ENCODE measurements around the gene DCTPP1.
A peak's percentile ranks its signal among the peaks of the same experiment; 100 is the strongest.
"Not testable (repeated sequence)": the region's sequence is repeated elsewhere in the genome, so short reads cannot be mapped to it uniquely, and the experiment has no call there.

Gene DCTPP1
- total RNA-seq: 7.0 to 25.2 (median 19.8) reads per million in 18 experiments

GRCh38 chr16:30429678-30430427 lies at the start of gene DCTPP1:
DCTPP1 (minus strand) TSS chr16:30430030; CDS start chr16:30429980, 50 bp downstream.
- peak; percentile 97 to 98 for DNase-seq

DNA sequence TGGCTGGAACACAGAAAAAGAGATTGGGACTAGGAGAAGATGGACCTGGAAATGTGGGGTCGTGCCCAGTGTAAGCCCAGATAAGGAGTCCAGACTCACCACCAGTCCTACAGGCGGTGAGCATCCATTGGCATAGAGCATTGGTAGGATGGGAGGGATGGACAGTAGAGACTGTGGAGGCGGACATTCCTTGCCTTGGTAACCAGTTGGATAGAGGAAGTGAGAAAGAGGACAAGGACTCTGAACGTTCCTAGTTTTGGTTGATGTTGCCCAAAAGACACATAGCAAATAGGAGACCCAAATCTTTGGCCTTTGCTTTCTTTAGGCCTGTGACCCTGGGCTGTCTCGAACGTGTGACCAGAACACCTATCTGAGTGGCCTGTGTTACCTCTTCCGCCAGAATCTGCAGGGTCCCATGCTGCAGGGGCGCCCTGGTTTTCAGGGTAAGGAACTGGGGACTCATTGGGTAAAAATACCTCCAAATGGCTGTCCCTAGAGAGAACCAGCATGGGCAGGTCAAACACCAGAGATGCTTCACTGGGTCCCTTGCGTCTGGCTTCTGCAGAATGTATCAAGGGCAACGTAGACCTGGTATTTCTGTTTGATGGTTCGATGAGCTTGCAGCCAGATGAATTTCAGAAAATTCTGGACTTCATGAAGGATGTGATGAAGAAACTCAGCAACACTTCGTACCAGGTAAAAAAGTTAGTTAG lies 49.1 kb upstream of the DCTPP1 start:
- DNase-seq: peak; percentile 49 to 50

DNA sequence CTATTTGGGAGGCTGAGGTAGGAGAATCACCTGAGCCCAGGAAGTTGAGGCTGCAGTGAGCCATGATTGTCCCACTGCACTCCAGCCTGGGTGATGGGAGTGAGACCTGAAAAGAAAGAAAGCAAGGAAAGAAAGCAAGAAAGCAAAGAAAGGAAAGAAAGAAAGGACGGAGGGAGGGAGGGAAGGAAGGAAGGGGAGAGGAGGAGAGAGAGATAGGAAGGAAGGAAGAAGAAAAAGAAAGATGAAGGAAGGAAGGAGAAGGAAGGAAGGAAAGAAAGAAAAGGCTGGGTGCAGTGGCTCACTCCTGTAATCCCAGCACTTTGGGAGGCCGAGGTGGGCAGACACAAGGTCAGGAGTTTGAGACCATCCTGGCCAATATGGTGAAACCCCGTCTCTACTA lies 47.9 kb upstream of the DCTPP1 start:
- DNase-seq: not testable (repeated sequence)

DNA sequence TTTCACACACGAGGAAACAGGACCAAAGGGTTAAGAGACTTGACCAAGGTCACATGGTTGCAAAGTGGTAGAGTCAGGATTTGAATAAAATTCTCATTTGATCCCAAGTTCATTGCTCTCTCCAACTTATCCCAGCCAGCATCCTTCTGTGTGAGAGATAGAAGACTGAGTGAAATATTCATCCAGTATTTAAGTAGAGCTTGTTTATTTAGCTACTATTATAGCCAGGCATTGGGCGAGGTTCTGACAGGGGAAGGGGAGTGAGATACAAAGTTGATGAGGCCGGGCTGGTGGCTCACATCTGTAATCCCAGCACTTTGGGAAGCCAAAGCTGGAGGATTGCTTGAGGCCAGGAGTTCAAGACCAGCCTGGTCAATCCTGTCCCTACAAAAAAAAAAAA lies 47.2 kb upstream of the DCTPP1 start:
- DNase-seq: no peak

- no peak for DNase-seq
These were observed 44.9 kb upstream of the DCTPP1 start for GRCh38 chr16:30474684-30475083.

DNA sequence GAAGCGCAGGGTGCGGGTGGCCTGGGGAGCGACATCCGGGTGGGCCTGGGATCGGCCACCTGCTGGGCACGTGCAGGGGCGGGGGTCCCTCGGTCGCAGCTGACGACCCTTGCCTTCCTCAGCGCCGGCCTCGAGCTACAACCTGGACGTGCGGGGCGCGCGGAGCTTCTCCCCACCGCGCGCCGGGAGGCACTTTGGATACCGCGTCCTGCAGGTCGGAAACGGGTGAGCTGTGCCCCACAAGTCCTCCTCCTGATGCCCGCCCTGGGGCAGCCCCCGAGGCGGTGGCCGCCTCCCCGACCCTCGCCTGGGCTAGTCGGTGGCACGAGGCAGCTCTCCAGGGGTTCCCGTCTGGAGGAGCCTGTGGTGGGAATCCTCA lies 44.2 kb upstream of the DCTPP1 start:
- DNase-seq: no peak

DNA sequence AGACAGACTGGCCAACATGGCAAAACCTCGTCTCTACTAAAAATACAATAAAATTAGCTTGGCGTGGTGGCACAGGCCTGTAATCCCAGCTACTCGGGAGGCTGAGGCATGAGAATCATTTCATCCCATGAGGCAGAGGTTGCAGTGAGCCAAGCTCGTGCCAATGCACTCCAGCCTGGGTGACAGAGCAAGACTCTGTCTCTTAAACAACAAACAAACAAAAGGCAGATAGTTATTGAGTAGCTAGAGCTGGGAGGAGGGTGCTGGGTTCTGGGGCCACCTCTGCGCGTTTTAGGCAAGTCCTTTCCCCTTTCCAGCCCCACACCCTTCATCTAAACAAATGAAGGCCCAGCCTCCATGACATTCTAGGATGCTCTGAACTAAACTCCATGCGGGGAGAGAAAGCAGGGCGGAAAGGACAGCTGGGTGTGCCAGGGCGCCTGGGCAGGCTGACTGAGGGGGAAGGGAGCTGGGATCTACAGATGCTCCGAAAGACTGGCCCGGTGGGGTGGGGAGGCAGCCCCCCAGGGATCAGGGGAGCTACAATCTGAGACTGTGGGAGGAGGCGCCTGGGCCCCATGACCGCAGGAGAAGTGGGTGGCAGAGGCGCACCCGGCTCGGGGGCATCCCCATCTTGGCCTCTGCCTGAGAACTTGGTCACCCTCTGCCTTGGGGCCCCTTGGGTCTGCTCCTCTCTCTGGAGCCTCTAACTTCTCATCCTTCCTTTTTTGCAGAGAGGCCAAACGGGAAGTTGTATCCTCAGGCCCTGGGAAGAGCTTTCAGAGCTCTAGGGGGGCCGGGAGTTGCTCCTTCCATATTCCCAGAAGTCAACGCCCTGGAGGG lies 43.6 kb upstream of the DCTPP1 start:
- DNase-seq: peak; percentile 54 to 74

- peak; percentile 92 to 93 for DNase-seq
These were observed 42.6 kb upstream of the DCTPP1 start, which contains the start of gene ITGAL for GRCh38 chr16:30472328-30472942. ITGAL (plus strand) TSS chr16:30472742; CDS start chr16:30472838, 96 bp downstream.

- no peak for DNase-seq
These were observed 40.8 kb upstream of the DCTPP1 start for GRCh38 chr16:30470632-30470995.

- DNase-seq: no peak
These were observed 40.3 kb upstream of the DCTPP1 start for GRCh38 chr16:30470170-30470512.

DNA sequence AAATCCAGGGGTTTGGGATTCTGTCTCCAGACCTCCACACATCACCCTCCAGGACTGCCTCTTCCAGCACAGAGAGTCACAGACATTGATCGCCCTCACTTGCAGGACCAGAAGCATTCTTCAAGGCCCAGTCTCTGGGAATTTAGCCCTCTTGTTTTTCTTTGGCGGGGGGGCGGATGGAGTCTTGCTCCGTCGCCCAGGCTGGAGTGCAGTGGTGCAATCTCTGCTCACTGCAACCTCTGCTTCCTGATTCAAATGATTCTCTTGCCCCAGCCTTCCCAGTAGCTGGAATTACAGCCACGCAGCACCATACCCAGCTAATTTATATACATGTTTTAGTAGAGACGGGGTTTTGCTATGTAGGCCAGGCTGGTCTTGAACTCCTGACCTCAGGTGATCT lies 34.2 kb upstream of the DCTPP1 start:
- DNase-seq: peak; percentile 29 to 47

GRCh38 chr16:30461426-30461825 lies 31.6 kb upstream of the DCTPP1 start:
- peak; percentile 18 to 24 for DNase-seq

GRCh38 chr16:30459456-30459855 lies 29.6 kb upstream of the DCTPP1 start:
- no peak for DNase-seq

DNA sequence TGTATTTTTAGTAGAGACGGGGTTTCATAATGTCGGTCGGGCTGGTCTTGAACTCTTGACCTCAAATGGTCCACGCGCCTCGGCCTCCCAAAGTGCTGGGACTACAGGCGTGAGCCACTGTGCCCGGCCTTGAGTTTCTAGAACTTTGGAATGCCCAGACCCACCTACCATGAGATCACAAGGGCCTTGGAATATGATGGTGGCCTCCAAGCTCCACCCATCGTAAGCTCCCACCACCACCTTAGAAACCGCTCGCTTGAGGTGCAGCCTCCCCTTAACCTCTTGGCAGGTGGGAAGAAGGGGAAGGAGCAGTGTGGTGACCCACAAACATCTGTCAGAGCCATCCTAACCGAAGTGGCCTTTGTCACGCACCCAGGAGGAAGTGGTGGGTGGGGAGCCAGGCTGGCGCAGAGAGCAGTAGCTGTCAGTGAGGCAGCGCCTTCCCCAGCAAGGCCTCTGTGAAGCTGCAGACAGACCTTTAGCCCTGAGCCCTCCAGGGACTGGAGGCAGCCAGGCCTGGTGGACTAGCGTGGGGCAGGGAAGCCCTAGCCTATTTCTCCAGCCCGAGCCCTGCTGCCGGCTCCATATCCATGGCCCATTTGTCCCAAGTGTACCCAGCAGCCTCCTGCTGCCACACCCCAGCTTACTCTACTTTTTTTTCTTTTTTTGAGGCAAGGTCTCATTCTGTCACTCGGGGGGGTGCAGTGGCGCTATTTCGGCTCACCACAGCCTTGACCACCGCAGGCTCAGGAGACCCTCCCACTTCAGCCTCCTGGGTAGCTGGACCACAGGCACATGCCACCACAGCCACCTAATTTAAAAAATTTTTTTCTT lies 28.9 kb upstream of the DCTPP1 start:
- DNase-seq: peak; percentile 86 to 96

GRCh38 chr16:30457743-30458560 lies 28.1 kb upstream of the DCTPP1 start:
- no peak for DNase-seq

GRCh38 chr16:30457256-30457655 lies 27.4 kb upstream of the DCTPP1 start:
- DNase-seq: no peak

GRCh38 chr16:30456302-30456701 lies 26.5 kb upstream of the DCTPP1 start:
- no peak for DNase-seq

DNA sequence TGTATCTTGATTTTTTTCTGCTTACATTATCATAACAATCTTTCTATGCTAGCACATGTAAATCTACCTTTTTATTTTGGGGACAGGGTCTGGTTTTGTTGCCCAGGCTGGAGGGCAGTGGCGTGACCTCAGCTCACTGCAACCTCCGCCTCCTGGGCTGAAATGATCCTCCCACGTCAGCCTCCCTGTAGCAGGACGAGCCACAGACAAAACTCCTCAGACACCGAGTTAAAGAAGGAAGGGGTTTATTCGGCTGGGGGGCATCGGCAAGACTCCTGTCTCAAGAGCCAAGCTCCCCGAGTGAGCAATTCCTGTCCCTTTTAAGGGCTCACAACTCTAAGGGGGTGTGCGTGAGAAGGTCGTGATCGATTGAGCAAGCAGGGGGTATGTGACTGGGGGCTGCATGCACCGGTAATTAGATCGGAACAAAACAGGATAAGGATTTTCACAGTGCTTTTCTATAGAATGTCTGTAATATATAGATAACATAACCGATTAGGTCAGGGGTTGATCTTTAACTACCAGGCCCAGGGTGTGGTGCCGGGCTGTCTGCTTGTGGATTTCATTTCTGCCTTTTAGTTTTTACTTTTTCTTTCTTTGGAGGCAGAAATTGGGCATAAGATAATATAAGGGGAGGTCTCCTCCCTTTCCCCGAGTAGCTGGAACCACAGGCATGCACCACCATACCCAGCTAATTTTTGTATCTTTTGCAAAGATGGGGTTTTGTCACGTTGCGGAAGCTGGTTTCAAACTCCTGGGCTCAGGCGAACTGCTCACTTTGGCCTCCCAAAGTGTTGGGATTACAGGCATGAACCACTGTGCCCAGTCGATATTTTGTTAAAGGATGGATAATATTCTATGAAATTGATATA lies 23.1 kb upstream of the DCTPP1 start:
- not testable (repeated sequence) for DNase-seq

- DNase-seq: no peak
These were observed 19.2 kb upstream of the DCTPP1 start for GRCh38 chr16:30449116-30449435.

All from inflammatory macrophage (primary cell).